ENCODE measurements around the gene PA2G4.
"Not testable (repeated sequence)": the region's sequence is repeated elsewhere in the genome, so short reads cannot be mapped to it uniquely, and the experiment has no call there.

Gene PA2G4

GRCh38 chr12:56104109-56104814, at the start of gene PA2G4:
Gene PA2G4, plus strand, starts transcription at chr12:56104559. Its CDS starts 179 bp downstream, at chr12:56104738.
- H3K27ac ChIP-seq, result peak within 1 kb of the TSS; percentile 92
- TF ChIP-seq ZFX (IDR thresholded peaks at IDR 0.05; ENCODE audit: borderline replicate concordance) (no peak), CTCF (IDR thresholded peaks at IDR 0.05) (no peak)

- H3K27ac ChIP-seq, result not testable (repeated sequence)
Observed at GRCh38 chr12:56059964-56060363, 44.4 kb upstream of the PA2G4 start.

GRCh38 chr12:56061982-56062381, 42.4 kb upstream of the PA2G4 start:
- TF ChIP-seq ZFX (IDR thresholded peaks at IDR 0.05; ENCODE audit: borderline replicate concordance) (no peak), CTCF (IDR thresholded peaks at IDR 0.05) (no peak)
- no peak overlapping the region for H3K27ac ChIP-seq

- no peak for TF ChIP-seq ZFX (IDR thresholded peaks at IDR 0.05; ENCODE audit: borderline replicate concordance)
- TF ChIP-seq CTCF (IDR thresholded peaks at IDR 0.05), result no peak
- H3K27ac ChIP-seq, result no peak overlapping the region
Observed at GRCh38 chr12:56062996-56063395, 41.4 kb upstream of the PA2G4 start.

- H3K27ac ChIP-seq, result no peak overlapping the region
- TF ChIP-seq ZFX (IDR thresholded peaks at IDR 0.05; ENCODE audit: borderline replicate concordance) (no peak), CTCF (IDR thresholded peaks at IDR 0.05) (no peak)
Observed at GRCh38 chr12:56071648-56072047, 32.7 kb upstream of the PA2G4 start.

GRCh38 chr12:56074396-56074795, 30.0 kb upstream of the PA2G4 start:
- TF ChIP-seq ZFX (IDR thresholded peaks at IDR 0.05; ENCODE audit: borderline replicate concordance) (no peak), CTCF (IDR thresholded peaks at IDR 0.05) (no peak)
- no peak overlapping the region for H3K27ac ChIP-seq

- H3K27ac ChIP-seq, result peak overlapping the region; percentile 99
Observed at GRCh38 chr12:56077966-56078365, 26.4 kb upstream of the PA2G4 start.

- peak overlapping the region; percentile 99 for H3K27ac ChIP-seq
- TF ChIP-seq ZFX (IDR thresholded peaks at IDR 0.05; ENCODE audit: borderline replicate concordance), result no peak
- no peak for TF ChIP-seq CTCF (IDR thresholded peaks at IDR 0.05)
Observed at GRCh38 chr12:56078427-56078826, 25.9 kb upstream of the PA2G4 start.
